SK-N-MC (cell line): Measurements from ENCODE around the gene TIFAB.

ENCODE experiments used
- EZH2 ChIP-seq: fragments of 200-600 bp; sonication (generic); IDR thresholded peaks from one replicate; pipeline ENCODE4 v1.6.1; 2017; ENCODE audit warnings: antibody characterized with exemption
- FOXP2 ChIP-seq: optimal IDR thresholded peaks from 2 replicates; pipeline ENCODE3; 2011; ENCODE audit warnings: mild to moderate bottlenecking, moderate library complexity; ENCODE audit not compliant: insufficient read depth; ENCODE audit errors: extremely low read length, control extremely low read depth
- POLR2AphosphoS5 ChIP-seq: IDR thresholded peaks from 2 replicates; pipeline ENCODE4 v1.6.1; 2012; ENCODE audit warnings: mild to moderate bottlenecking, low read depth, low read length, borderline replicate concordance

DNA sequence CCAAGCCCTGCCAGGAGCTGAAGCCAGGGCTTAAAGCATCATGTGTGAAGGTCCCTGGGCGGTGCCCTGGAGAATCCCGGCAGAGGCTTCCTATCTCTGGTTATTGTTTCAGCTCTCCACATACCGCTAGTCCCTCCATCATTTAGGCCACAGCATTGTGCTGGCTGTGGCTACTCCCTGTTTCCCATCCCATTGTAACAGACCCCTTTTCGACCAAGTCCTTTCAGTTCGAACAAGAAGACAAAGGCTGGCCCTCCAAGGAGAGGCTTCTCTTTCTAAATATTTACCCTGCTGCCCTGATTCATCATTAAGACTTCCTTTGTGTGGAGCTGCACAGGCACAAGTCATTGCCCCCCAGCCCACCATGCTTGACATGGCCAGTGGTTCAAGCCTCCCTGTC lies 42.0 kb upstream of the TIFAB start:
- TF ChIP-seq POLR2AphosphoS5 (no peak), EZH2 (no peak), FOXP2 (no peak)
